HepG2 (cell line): Measurements from ENCODE around the gene HPDL. TPM values are rescaled to one million over a fixed set of nuclear protein-coding genes. Genes with fewer than 3 reads are reported as not detected.

ENCODE experiments used
- CAMTA2 ChIP-seq: sonication (generic); formaldehyde crosslinking; IDR thresholded peaks from 2 replicates; pipeline ENCODE4 v1.4.0; 2020; ENCODE audit warnings: mild to moderate bottlenecking, missing genetic modification reagents, borderline replicate concordance
- GATA4 ChIP-seq: sonication (generic); IDR thresholded peaks from 2 replicates; pipeline ENCODE4 v1.6.1; 2016; ENCODE audit warnings: antibody characterized with exemption, low read depth, borderline replicate concordance
- NFIB ChIP-seq: sonication (generic); formaldehyde crosslinking; IDR thresholded peaks from 2 replicates; pipeline ENCODE4 v1.9.0; 2021; ENCODE audit warnings: missing genetic modification reagents, mild to moderate bottlenecking, borderline replicate concordance
- ZNF839 ChIP-seq: sonication (generic); formaldehyde crosslinking; IDR thresholded peaks from 2 replicates; pipeline ENCODE4 v1.4.0; 2020; ENCODE audit warnings: missing genetic modification reagents, mild to moderate bottlenecking, borderline replicate concordance
- ZSCAN12 ChIP-seq: sonication (generic); formaldehyde crosslinking; IDR thresholded peaks from 2 replicates; pipeline ENCODE4 v1.9.0; 2021; ENCODE audit warnings: mild to moderate bottlenecking, missing genetic modification reagents
- polyA plus RNA-seq, 8 experiments: library from polyadenylated mRNA; depleted of rRNA in 3 of 8; stranded (reverse) in 7 of 8; unstranded in 1 of 8; fragments of >200 nt; fragmentation: Illumina TruSeq in 4 of 8; extraction: Trizol in 4 of 8; gene quantifications; 2 replicates each; pipeline versions ENCODE4 v1.2.1 to v1.2.3, GENCODE V29; 2011 to 2016; ENCODE audit warnings: low read depth in 4 of 8, missing spikeins in 1 of 8, mixed read lengths in 1 of 8; ENCODE audit not compliant: insufficient read depth in 1 of 8
- total RNA-seq, 5 experiments: library from RNA; depleted of rRNA; stranded (reverse); fragments of >200 nt; fragmentation: Illumina TruSeq; extraction: Trizol; gene quantifications; 2 replicates each; pipeline ENCODE4 v1.2.3, GENCODE V29; 2016; ENCODE audit warnings: low read depth in 1 of 5
- TF ChIP-seq, protein P1 (sequence below): sonication (generic); formaldehyde crosslinking; IDR thresholded peaks from 2 replicates; pipeline ENCODE4 v1.4.0; 2020; ENCODE audit warnings: mild to moderate bottlenecking, missing genetic modification reagents
- TF ChIP-seq, protein P2 (sequence below): sonication (generic); formaldehyde crosslinking; IDR thresholded peaks from 2 replicates; pipeline ENCODE4 v1.4.0; 2020; ENCODE audit warnings: mild to moderate bottlenecking, missing genetic modification reagents
- TF ChIP-seq, protein P3 (sequence below): sonication (generic); formaldehyde crosslinking; IDR thresholded peaks from 2 replicates; pipeline ENCODE4 v1.8.1; 2023; ENCODE audit warnings: missing genetic modification reagents, inconsistent platforms, borderline replicate concordance
- TF ChIP-seq, protein P4 (sequence below): sonication (generic); formaldehyde crosslinking; IDR thresholded peaks from 2 replicates; pipeline ENCODE4 v1.9.0; 2022; ENCODE audit warnings: missing genetic modification reagents, mild to moderate bottlenecking, borderline replicate concordance
- TF ChIP-seq, protein P5 (sequence below): IDR thresholded peaks from 2 replicates; pipeline ENCODE4 v1.6.1; 2016; ENCODE audit warnings: low read depth, missing genetic modification reagents, missing compliant biosample characterization

The HPDL gene
- total and polyA plus RNA-seq, 2 of the 13 experiments (the other 11 are each of a cell fraction or from before 2014, with no cell fraction given): not detected

DNA sequence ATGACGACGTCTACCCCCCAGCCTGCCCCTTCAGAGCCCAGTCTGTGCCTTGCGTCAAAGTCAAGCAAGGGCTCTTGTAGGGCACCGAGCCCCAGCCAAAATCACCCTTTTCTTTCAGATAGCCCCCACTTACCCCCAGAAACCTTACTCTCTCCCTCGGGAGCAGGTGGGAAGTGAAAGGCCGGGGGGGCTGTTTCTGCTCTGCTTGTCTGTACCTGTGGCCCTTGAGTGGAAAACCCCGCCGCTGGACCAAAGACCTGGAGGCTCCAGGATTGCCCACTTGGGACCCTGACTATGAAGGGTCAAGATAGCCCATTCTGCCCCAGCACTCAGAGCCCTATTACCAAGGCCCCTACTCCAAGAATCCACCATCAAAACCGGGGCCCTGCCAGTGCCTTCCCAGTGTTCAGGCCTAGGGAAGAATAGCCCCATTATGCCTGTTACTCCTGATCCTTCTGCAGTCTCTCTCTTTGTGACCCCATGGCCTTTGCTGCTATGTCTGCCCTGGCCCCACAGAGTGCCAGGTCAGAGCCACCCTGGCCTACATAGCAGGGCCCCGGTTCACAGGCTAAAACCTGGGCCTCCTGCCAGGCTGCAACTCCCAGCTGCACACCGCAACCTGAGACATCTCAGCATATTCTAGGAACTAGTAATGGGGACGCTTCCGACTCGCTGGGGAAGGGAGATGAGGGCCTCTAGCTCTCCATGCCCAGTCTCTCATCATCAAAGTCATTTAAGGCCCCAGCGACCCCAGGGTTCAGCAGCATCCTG lies 22.2 kb upstream of the HPDL start (continued):
- TF ChIP-seq, protein P1, sequence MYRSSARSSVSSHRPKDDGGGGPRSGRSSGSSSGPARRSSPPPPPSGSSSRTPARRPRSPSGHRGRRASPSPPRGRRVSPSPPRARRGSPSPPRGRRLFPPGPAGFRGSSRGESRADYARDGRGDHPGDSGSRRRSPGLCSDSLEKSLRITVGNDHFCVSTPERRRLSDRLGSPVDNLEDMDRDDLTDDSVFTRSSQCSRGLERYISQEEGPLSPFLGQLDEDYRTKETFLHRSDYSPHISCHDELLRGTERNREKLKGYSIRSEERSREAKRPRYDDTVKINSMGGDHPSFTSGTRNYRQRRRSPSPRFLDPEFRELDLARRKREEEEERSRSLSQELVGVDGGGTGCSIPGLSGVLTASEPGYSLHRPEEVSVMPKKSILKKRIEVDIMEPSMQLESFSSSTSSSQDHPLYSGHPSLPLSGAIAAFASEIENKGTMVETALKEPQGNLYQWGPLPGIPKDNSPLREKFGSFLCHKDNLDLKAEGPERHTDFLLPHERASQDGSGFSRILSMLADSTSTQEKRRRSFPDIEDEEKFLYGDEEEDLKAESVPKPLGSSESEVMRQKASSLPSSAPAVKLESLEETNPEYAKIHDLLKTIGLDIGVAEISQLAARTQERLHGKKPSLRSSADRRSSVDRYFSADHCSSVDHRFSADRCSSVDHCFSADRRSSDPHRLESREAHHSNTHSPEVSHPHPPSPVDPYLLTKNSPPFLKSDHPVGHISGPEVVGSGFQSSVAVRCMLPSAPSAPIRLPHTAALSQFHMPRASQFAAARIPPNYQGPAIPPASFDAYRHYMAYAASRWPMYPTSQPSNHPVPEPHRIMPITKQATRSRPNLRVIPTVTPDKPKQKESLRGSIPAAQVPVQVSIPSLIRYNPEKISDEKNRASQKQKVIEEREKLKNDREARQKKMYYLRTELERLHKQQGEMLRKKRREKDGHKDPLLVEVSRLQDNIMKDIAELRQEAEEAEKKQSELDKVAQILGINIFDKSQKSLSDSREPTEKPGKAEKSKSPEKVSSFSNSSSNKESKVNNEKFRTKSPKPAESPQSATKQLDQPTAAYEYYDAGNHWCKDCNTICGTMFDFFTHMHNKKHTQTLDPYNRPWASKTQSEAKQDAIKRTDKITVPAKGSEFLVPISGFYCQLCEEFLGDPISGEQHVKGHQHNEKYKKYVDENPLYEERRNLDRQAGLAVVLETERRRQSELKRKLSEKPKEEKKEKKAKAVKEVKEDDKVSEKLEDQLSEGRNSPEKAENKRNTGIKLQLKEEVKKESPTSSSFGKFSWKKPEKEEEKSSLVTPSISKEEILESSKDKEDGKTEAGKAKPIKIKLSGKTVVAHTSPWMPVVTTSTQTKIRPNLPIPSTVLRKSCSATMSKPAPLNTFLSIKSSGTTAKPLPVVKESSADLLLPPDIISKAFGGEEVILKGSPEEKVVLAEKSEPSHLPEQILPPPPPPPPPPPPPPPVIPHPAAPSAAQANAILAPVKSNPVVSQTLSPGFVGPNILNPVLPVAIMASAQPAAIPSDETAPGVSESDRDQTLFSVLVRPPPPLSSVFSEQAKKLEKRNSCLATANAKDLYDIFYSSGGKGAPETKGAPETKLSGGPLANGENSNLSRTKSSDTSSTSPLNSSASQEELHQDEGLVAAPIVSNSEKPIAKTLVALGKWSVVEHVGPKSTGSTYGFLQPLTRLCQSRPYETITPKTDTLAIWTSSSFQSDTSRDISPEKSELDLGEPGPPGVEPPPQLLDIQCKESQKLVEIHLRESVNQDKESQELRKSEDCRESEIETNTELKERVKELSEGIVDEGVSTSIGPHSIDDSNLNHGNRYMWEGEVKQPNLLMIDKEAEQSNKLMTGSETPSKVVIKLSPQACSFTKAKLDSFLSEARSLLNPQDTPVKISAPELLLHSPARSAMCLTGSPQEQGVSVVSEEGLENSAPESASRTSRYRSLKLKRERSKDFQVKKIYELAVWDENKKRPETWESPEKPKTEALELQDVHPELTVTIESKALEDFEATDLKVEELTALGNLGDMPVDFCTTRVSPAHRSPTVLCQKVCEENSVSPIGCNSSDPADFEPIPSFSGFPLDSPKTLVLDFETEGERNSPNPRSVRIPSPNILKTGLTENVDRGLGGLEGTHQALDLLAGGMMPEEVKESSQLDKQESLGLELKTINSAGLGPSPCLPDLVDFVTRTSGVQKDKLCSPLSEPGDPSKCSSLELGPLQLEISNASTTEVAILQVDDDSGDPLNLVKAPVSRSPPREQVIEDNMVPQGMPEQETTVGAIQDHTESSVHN: no peak
- no peak for TF ChIP-seq ZNF839 (CRISPR knock-in tag)
- no peak for TF ChIP-seq CAMTA2 (CRISPR knock-in tag)
- no peak for TF ChIP-seq GATA4
- 0 out of 2 replicates have a peak, but pooled peaks have one; percentile 6 for TF ChIP-seq ZSCAN12 (CRISPR knock-in tag)
- TF ChIP-seq, protein P2, sequence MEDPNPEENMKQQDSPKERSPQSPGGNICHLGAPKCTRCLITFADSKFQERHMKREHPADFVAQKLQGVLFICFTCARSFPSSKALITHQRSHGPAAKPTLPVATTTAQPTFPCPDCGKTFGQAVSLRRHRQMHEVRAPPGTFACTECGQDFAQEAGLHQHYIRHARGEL (CRISPR knock-in tag): no peak
- TF ChIP-seq, protein P3, sequence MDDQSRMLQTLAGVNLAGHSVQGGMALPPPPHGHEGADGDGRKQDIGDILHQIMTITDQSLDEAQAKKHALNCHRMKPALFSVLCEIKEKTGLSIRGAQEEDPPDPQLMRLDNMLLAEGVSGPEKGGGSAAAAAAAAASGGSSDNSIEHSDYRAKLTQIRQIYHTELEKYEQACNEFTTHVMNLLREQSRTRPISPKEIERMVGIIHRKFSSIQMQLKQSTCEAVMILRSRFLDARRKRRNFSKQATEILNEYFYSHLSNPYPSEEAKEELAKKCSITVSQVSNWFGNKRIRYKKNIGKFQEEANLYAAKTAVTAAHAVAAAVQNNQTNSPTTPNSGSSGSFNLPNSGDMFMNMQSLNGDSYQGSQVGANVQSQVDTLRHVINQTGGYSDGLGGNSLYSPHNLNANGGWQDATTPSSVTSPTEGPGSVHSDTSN (CRISPR knock-in tag): no peak
- TF ChIP-seq, protein P4, sequence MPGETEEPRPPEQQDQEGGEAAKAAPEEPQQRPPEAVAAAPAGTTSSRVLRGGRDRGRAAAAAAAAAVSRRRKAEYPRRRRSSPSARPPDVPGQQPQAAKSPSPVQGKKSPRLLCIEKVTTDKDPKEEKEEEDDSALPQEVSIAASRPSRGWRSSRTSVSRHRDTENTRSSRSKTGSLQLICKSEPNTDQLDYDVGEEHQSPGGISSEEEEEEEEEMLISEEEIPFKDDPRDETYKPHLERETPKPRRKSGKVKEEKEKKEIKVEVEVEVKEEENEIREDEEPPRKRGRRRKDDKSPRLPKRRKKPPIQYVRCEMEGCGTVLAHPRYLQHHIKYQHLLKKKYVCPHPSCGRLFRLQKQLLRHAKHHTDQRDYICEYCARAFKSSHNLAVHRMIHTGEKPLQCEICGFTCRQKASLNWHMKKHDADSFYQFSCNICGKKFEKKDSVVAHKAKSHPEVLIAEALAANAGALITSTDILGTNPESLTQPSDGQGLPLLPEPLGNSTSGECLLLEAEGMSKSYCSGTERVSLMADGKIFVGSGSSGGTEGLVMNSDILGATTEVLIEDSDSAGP (CRISPR knock-in tag): 0 out of 2 replicates have a peak, but pooled peaks have one; percentile 32
- TF ChIP-seq, protein P5, sequence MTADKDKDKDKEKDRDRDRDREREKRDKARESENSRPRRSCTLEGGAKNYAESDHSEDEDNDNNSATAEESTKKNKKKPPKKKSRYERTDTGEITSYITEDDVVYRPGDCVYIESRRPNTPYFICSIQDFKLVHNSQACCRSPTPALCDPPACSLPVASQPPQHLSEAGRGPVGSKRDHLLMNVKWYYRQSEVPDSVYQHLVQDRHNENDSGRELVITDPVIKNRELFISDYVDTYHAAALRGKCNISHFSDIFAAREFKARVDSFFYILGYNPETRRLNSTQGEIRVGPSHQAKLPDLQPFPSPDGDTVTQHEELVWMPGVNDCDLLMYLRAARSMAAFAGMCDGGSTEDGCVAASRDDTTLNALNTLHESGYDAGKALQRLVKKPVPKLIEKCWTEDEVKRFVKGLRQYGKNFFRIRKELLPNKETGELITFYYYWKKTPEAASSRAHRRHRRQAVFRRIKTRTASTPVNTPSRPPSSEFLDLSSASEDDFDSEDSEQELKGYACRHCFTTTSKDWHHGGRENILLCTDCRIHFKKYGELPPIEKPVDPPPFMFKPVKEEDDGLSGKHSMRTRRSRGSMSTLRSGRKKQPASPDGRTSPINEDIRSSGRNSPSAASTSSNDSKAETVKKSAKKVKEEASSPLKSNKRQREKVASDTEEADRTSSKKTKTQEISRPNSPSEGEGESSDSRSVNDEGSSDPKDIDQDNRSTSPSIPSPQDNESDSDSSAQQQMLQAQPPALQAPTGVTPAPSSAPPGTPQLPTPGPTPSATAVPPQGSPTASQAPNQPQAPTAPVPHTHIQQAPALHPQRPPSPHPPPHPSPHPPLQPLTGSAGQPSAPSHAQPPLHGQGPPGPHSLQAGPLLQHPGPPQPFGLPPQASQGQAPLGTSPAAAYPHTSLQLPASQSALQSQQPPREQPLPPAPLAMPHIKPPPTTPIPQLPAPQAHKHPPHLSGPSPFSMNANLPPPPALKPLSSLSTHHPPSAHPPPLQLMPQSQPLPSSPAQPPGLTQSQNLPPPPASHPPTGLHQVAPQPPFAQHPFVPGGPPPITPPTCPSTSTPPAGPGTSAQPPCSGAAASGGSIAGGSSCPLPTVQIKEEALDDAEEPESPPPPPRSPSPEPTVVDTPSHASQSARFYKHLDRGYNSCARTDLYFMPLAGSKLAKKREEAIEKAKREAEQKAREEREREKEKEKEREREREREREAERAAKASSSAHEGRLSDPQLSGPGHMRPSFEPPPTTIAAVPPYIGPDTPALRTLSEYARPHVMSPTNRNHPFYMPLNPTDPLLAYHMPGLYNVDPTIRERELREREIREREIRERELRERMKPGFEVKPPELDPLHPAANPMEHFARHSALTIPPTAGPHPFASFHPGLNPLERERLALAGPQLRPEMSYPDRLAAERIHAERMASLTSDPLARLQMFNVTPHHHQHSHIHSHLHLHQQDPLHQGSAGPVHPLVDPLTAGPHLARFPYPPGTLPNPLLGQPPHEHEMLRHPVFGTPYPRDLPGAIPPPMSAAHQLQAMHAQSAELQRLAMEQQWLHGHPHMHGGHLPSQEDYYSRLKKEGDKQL (CRISPR knock-in tag): no peak
- TF ChIP-seq NFIB: no peak
